Measurements from ENCODE around the gene PCK1. TPM values are rescaled to one million over a fixed set of nuclear protein-coding genes. Genes with fewer than 3 reads are reported as not detected.

PCK1 gene
- total RNA-seq, 2 donors from 2014 or later, result not detected

- Mint-ChIP-seq H3K27me3 (ENCODE audit: insufficient read depth) (no peaks in the 10 kb centered on the region), H3K27ac (no peak overlapping the region), H3K4me3 (no peak overlapping the region), H3K9me3 (no peaks in the 10 kb centered on the region), H3K4me1 (no peaks in the 10 kb centered on the region), H3K36me3 (ENCODE audit: low read depth) (no peaks in the 10 kb centered on the region)
- WGBS, 2 experiments (ENCODE audit: insufficient coverage in 1 of 2, insufficient read length in 1 of 2), result 87 to 90% methylated on average over 7 to 9 of the region's 9 CpGs
- H3K4me1 ChIP-seq (ENCODE audit: control insufficient read depth, insufficient read depth, low read length), result no peaks in the 10 kb centered on the region
- no peak overlapping the region for H3K9ac ChIP-seq (ENCODE audit: extremely low read depth, low read length, poor library complexity, severe bottlenecking)
- no peaks in the 10 kb centered on the region for H3K36me3 ChIP-seq (ENCODE audit: control insufficient read depth, insufficient read depth, low read length)
- TF ChIP-seq CTCF (conservative IDR thresholded peaks at IDR 0.05), result no peak
- no peak for DNase-seq
- H3K27ac ChIP-seq (ENCODE audit: low read depth, low read length), result no peak overlapping the region
- H3K9me3 ChIP-seq (ENCODE audit: control insufficient read depth, low read length), result no peaks in the 10 kb centered on the region
- H3K4me3 ChIP-seq (ENCODE audit: low read length), result no peak overlapping the region
- no peaks in the 10 kb centered on the region for H3K27me3 ChIP-seq (ENCODE audit: control insufficient read depth, insufficient read depth, low read length, poor library complexity, severe bottlenecking)
Observed at GRCh38 chr20:57557926-57558613, 2.8 kb upstream of the PCK1 start.

- H3K4me3 Mint-ChIP-seq, result no peak overlapping the region
- WGBS, 2 experiments (ENCODE audit: insufficient coverage in 1 of 2, insufficient read length in 1 of 2), result 80 to 83% methylated on average over 15 of the region's 15 CpGs
- H3K9me3 Mint-ChIP-seq, result no peaks in the 10 kb centered on the region
- TF ChIP-seq CTCF (conservative IDR thresholded peaks at IDR 0.05), result no peak
- H3K27ac Mint-ChIP-seq, result no peak overlapping the region
- no peaks in the 10 kb centered on the region for H3K27me3 Mint-ChIP-seq (ENCODE audit: insufficient read depth)
- DNase-seq, result no peak
- H3K4me1 Mint-ChIP-seq, result no peaks in the 10 kb centered on the region
- Histone ChIP-seq H3K9ac (ENCODE audit: extremely low read depth, low read length, poor library complexity, severe bottlenecking) (no peak overlapping the region), H3K27ac (ENCODE audit: low read depth, low read length) (no peak overlapping the region), H3K27me3 (ENCODE audit: control insufficient read depth, insufficient read depth, low read length, poor library complexity, severe bottlenecking) (no peaks in the 10 kb centered on the region), H3K9me3 (ENCODE audit: control insufficient read depth, low read length) (no peaks in the 10 kb centered on the region), H3K4me1 (ENCODE audit: control insufficient read depth, insufficient read depth, low read length) (no peaks in the 10 kb centered on the region), H3K4me3 (ENCODE audit: low read length) (no peak overlapping the region), H3K36me3 (ENCODE audit: control insufficient read depth, insufficient read depth, low read length) (no peaks in the 10 kb centered on the region)
- H3K36me3 Mint-ChIP-seq (ENCODE audit: low read depth), result no peaks in the 10 kb centered on the region
Observed at GRCh38 chr20:57558614-57559288, 2.2 kb upstream of the PCK1 start.

DNA sequence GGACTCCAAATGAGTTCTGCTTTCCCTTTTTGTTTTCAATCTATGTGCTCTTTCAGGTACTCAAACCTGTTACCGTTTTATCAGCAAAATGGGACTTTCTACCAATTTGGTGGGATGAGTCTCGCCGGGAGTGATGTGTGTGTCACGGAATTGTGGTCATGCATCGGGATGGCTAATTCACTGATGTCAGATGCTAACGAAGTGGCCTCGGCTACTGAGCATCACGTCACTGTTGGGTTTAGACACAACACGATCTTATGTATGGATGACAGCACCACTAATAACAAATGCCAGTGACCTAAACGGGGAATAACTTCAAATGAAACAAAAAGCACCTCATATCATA is 1.6 kb upstream of the PCK1 start:
- no peak overlapping the region for H3K9ac ChIP-seq (ENCODE audit: extremely low read depth, low read length, poor library complexity, severe bottlenecking)
- no peaks in the 10 kb centered on the region for H3K27me3 ChIP-seq (ENCODE audit: control insufficient read depth, insufficient read depth, low read length, poor library complexity, severe bottlenecking)
- Mint-ChIP-seq H3K9me3 (no peaks in the 10 kb centered on the region), H3K27ac (no peak overlapping the region), H3K27me3 (ENCODE audit: insufficient read depth) (no peaks in the 10 kb centered on the region), H3K36me3 (ENCODE audit: low read depth) (no peaks in the 10 kb centered on the region), H3K4me1 (no peaks in the 10 kb centered on the region), H3K4me3 (no peak overlapping the region)
- no peak for DNase-seq
- no peak for TF ChIP-seq CTCF (conservative IDR thresholded peaks at IDR 0.05)
- H3K4me1 ChIP-seq (ENCODE audit: control insufficient read depth, insufficient read depth, low read length), result no peaks in the 10 kb centered on the region
- no peaks in the 10 kb centered on the region for H3K9me3 ChIP-seq (ENCODE audit: control insufficient read depth, low read length)
- no peaks in the 10 kb centered on the region for H3K36me3 ChIP-seq (ENCODE audit: control insufficient read depth, insufficient read depth, low read length)
- H3K4me3 ChIP-seq (ENCODE audit: low read length), result no peak overlapping the region
- WGBS, 2 experiments (ENCODE audit: insufficient coverage in 1 of 2, insufficient read length in 1 of 2), result 91 to 94% methylated on average over 9 to 10 of the region's 10 CpGs
- H3K27ac ChIP-seq (ENCODE audit: low read depth, low read length), result no peak overlapping the region

Measured in endodermal cell (in vitro differentiated cells).